Lung microvascular endothelial cell (primary cell): ENCODE data around the gene COX5A. TPM values are rescaled to one million over a fixed set of nuclear protein-coding genes. Genes with fewer than 3 reads are reported as not detected.
"Not testable (repeated sequence)": the region's sequence is repeated elsewhere in the genome, so short reads cannot be mapped to it uniquely, and the experiment has no call there.

Experiments
- DNase-seq, 2 donors: peaks; one replicate each; pipeline versions ENCODE4 v3.0.0 to v3.0.0-alpha.2; 2010; ENCODE audit warnings: low read depth in 2 of 2
- total RNA-seq: library from RNA; depleted of rRNA; stranded (reverse); fragments of >200 nt; gene quantifications from 2 replicates; pipeline ENCODE4 v1.2.1, GENCODE V29; 2014

Gene COX5A
- total RNA-seq, 1 donor from 2014 or later = 55.0 TPM

GRCh38 chr15:74902295-74903075, 35.4 kb downstream of the COX5A start:
- no peak for DNase-seq

GRCh38 chr15:74901612-74902063, 36.2 kb downstream of the COX5A start:
- DNase-seq = peak; percentile 54 to 58

GRCh38 chr15:74897300-74897701, 40.6 kb downstream of the COX5A start:
- no peak for DNase-seq

- DNase-seq = no peak
Measured at GRCh38 chr15:74896316-74896715, 41.6 kb downstream of the COX5A start.

- DNase-seq = no peak
Measured at GRCh38 chr15:74895830-74896229, 42.0 kb downstream of the COX5A start.

GRCh38 chr15:74894383-74894782, 43.5 kb downstream of the COX5A start:
- not testable (repeated sequence) for DNase-seq

- no peak for DNase-seq
Measured at GRCh38 chr15:74893627-74894026, 44.2 kb downstream of the COX5A start.

- DNase-seq = no peak
Measured at GRCh38 chr15:74892931-74893330, 44.9 kb downstream of the COX5A start.

- DNase-seq = no peak
Measured at GRCh38 chr15:74892313-74892712, 45.6 kb downstream of the COX5A start.

- DNase-seq = no peak
Measured at GRCh38 chr15:74891469-74891868, 46.4 kb downstream of the COX5A start.

- no peak for DNase-seq
Measured at GRCh38 chr15:74890665-74890960, 47.3 kb downstream of the COX5A start.

- DNase-seq = peak; percentile 77 to 84
Measured at GRCh38 chr15:74889883-74890664, 47.8 kb downstream of the COX5A start, which contains the start of gene MPI. TSS of gene MPI (plus strand) at chr15:74890042. CDS start at chr15:74890074, 32 bp downstream.

- peak in 1 of 2 donors; percentile 43 for DNase-seq
Measured at GRCh38 chr15:74889390-74889882, 48.4 kb downstream of the COX5A start.

GRCh38 chr15:74888716-74889115, 49.2 kb downstream of the COX5A start:
- no peak for DNase-seq

GRCh38 chr15:74887537-74888193, 50.2 kb downstream of the COX5A start:
- DNase-seq = not testable (repeated sequence)

GRCh38 chr15:74885461-74885860, 52.4 kb downstream of the COX5A start:
- no peak for DNase-seq

GRCh38 chr15:74884428-74885223, 53.2 kb downstream of the COX5A start:
- DNase-seq = no peak

- no peak for DNase-seq
Measured at GRCh38 chr15:74882528-74882927, 55.3 kb downstream of the COX5A start.

- DNase-seq = no peak
Measured at GRCh38 chr15:74878273-74878672, 59.6 kb downstream of the COX5A start.

GRCh38 chr15:74873756-74874424, 64.0 kb downstream of the COX5A start:
- peak; percentile 14 to 19 for DNase-seq
